Esophagus mucosa (tissue), 1 donor: Measurements from ENCODE around the gene CD48. TPM values are rescaled to one million over a fixed set of nuclear protein-coding genes. Genes with fewer than 3 reads are reported as not detected.

Experiments used
- ATAC-seq: fragments of 200-7000 bp; cut with Tn5 transposase; one replicate; pipeline ENCODE4 v1.9.1; 2020
- total RNA-seq: library from RNA; stranded (reverse); gene quantifications from one replicate; pipeline ENCODE4 v1.2.4, GENCODE V29; 2023
- donor health status: DM: yes; HTN: yes; CAD: no.

The CD48 gene
- total RNA-seq, 1 donor from 2014 or later, result 2.0 TPM

GRCh38 chr1:160651433-160652064, 60.1 kb downstream of the CD48 start:
- ATAC-seq, result no peak

GRCh38 chr1:160647329-160647720, 64.3 kb downstream of the CD48 start:
- no peak for ATAC-seq

GRCh38 chr1:160646711-160647328, 64.8 kb downstream of the CD48 start, which contains the start of gene SLAMF1:
Gene SLAMF1 (minus strand): TSS chr1:160647044. CDS start chr1:160646945, 99 bp downstream.
- peak; percentile 45 for ATAC-seq

- ATAC-seq, result no peak
Observed at GRCh38 chr1:160646180-160646579, 65.4 kb downstream of the CD48 start.

GRCh38 chr1:160645386-160646130, 66.1 kb downstream of the CD48 start:
- no peak for ATAC-seq

- no peak for ATAC-seq
Observed at GRCh38 chr1:160644399-160644798, 67.2 kb downstream of the CD48 start.

GRCh38 chr1:160643138-160643537, 68.5 kb downstream of the CD48 start:
- no peak for ATAC-seq

- no peak for ATAC-seq
Observed at GRCh38 chr1:160642281-160642644, 69.4 kb downstream of the CD48 start.

- no peak for ATAC-seq
Observed at GRCh38 chr1:160641323-160642280, 70.0 kb downstream of the CD48 start.

- ATAC-seq, result no peak
Observed at GRCh38 chr1:160640359-160641123, 71.1 kb downstream of the CD48 start.

- ATAC-seq, result no peak
Observed at GRCh38 chr1:160639652-160640051, 72.0 kb downstream of the CD48 start.

- ATAC-seq, result no peak
Observed at GRCh38 chr1:160638926-160639325, 72.7 kb downstream of the CD48 start.

GRCh38 chr1:160638540-160638857, 73.1 kb downstream of the CD48 start:
- ATAC-seq, result no peak

GRCh38 chr1:160637821-160638539, 73.6 kb downstream of the CD48 start:
- ATAC-seq, result no peak

- no peak for ATAC-seq
Observed at GRCh38 chr1:160637065-160637464, 74.6 kb downstream of the CD48 start.

- no peak for ATAC-seq
Observed at GRCh38 chr1:160636547-160636946, 75.1 kb downstream of the CD48 start.

- no peak for ATAC-seq
Observed at GRCh38 chr1:160636076-160636475, 75.5 kb downstream of the CD48 start.

- ATAC-seq, result no peak
Observed at GRCh38 chr1:160634543-160635491, 76.8 kb downstream of the CD48 start.

- no peak for ATAC-seq
Observed at GRCh38 chr1:160633330-160633903, 78.2 kb downstream of the CD48 start.
